IPS DF 6.9 (cell line): ENCODE measurements around the gene VSIG10L2.
"Not testable (repeated sequence)": the region's sequence is repeated elsewhere in the genome, so short reads cannot be mapped to it uniquely, and the experiment has no call there.

Source experiments
- DNase-seq: peaks from one replicate; pipeline ENCODE4 v3.0.0-alpha.2; 2013; ENCODE audit warnings: low read depth, low spot score
- H3K27ac ChIP-seq: one replicate; pipeline ENCODE4 v1.5.1; 2013; ENCODE audit warnings: low read length, control low read depth
- H3K27me3 ChIP-seq: 2 replicates; pipeline ENCODE4 v1.6.1; 2013; ENCODE audit warnings: mild to moderate bottlenecking, low read length; ENCODE audit not compliant: control insufficient read depth, insufficient read depth
- H3K36me3 ChIP-seq: 2 replicates; pipeline ENCODE4 v1.6.1; 2013; ENCODE audit warnings: low read length; ENCODE audit not compliant: control insufficient read depth, insufficient read depth
- H3K4me1 ChIP-seq: 2 replicates; pipeline ENCODE4 v1.6.1; 2013; ENCODE audit warnings: low read length; ENCODE audit not compliant: control insufficient read depth, insufficient read depth
- H3K4me3 ChIP-seq: 2 replicates; pipeline ENCODE4 v1.5.1; 2013; ENCODE audit warnings: mild to moderate bottlenecking, low read length
- H3K9me3 ChIP-seq: 2 replicates; pipeline ENCODE4 v1.6.1; 2013; ENCODE audit warnings: low read length, inconsistent platforms; ENCODE audit not compliant: control insufficient read depth, insufficient read depth
- WGBS: extraction: QIAGEN DNeasy Blood & Tissue Kit; methylation state at CpG from one replicate; pipeline ENCODE4 v1.1.7; 2013; ENCODE audit warnings: mixed read lengths, missing lambda C conversion rate; ENCODE audit not compliant: insufficient read length, insufficient coverage; 5-methylcytosine and 5-hydroxymethylcytosine counted together

VSIG10L2 gene

DNA sequence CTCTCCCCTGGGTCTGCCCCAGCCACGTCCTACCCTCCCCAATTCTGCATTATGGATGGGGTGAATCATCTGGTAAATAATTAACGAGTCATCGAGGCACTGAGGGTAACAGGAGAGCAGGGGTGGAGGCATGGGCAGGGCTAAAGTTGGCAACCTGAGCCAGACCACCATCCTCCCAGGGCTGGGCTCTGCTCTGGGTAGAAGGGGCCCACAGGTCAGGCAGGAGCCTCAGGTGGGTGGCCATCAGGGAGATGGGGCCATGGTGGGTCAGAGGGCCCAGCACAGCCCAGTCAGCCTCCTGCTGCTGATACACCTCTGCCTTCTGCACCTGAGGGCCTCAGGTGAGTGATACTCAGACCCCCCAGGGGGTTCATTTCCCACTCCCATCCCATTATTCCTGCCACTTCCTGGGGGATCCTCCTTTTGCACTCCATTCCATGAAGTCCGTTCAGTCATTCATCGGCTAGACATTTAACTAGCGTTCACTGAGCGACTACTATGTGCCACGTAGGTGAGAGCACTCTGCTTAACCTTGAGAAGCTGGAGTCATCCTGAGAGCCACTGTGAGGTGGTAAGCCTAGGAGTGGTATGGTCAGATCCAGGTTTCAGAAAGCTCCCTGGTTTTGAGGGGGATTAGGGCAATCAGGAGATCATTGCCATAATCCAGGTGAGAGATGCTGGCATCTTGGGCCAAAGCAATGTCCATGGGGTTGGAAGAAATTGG lies at the start of gene VSIG10L2:
TSS of gene VSIG10L2 (plus strand) at position 248 of the 724 bp plus-strand sequence. CDS start at position 260, 12 bp downstream.
- no CpG with 5 or more reads among the region's 8 CpGs for WGBS
- no peaks in the 10 kb centered on the region for H3K27me3 ChIP-seq
- H3K4me3 ChIP-seq, result no peak within 1 kb of the TSS

GRCh38 chr11:125901872-125902271 lies 44.0 kb upstream of the VSIG10L2 start:
- H3K36me3 ChIP-seq, result no peaks in the 10 kb centered on the region; the same call in 1 of the 2 replicates
- DNase-seq, result no peak
- no CpG with 5 or more reads among the region's 6 CpGs for WGBS
- no peaks in the 10 kb centered on the region for H3K4me1 ChIP-seq
- no peaks in the 10 kb centered on the region for H3K9me3 ChIP-seq
- peaks cover 8% of the 10 kb centered on the region; the same call in 1 of the 2 replicates for H3K27me3 ChIP-seq
- H3K27ac ChIP-seq, result no peak overlapping the region
- no peak overlapping the region for H3K4me3 ChIP-seq

More for the DNA sequence above, at the start of gene VSIG10L2:
- no peaks in the 10 kb centered on the region for H3K36me3 ChIP-seq
- H3K4me1 ChIP-seq, result peaks cover 7% of the 10 kb centered on the region
- no peak for DNase-seq
- H3K27ac ChIP-seq, result no peak within 1 kb of the TSS
- no peaks in the 10 kb centered on the region for H3K9me3 ChIP-seq

DNA sequence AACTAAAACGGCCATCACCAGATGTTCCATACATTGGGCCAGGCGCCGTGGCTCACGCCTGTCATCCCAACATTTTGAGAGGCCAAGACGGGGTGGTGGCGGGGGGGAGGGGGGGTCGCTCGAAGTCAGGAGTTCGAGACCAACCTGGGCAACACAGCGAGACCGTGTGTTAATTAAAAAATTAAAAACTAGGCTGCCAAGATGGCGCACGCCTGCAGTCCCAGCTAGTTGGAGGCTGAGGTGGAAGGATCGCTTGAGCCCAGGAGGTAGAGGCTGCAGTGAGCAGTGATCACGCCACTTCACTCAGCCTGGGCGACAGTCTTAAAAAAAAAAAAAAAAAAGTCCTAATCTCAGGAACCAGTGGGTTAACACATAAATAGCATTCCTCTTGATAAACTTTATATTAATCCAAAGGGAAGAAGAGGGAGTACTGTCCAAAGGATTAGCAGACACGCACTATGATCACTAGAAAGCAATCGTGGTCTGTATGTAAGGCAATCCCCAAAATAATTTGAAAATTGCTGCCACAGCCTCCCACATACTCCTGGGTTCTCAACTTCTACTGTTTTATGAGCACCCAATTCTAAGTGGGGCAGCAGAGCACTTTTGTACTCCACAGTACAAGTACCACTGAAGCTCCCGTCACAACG lies 43.4 kb upstream of the VSIG10L2 start:
- DNase-seq, result no peak
- no CpG with 5 or more reads among the region's 20 CpGs for WGBS
- peaks cover 8% of the 10 kb centered on the region; the same call in 1 of the 2 replicates for H3K27me3 ChIP-seq
- H3K4me3 ChIP-seq, result peak overlapping the region; percentile 78; the same call in 1 of the 2 replicates
- no peaks in the 10 kb centered on the region; the same call in 1 of the 2 replicates for H3K36me3 ChIP-seq
- H3K4me1 ChIP-seq, result no peaks in the 10 kb centered on the region
- no peak overlapping the region for H3K27ac ChIP-seq
- no peaks in the 10 kb centered on the region for H3K9me3 ChIP-seq

DNA sequence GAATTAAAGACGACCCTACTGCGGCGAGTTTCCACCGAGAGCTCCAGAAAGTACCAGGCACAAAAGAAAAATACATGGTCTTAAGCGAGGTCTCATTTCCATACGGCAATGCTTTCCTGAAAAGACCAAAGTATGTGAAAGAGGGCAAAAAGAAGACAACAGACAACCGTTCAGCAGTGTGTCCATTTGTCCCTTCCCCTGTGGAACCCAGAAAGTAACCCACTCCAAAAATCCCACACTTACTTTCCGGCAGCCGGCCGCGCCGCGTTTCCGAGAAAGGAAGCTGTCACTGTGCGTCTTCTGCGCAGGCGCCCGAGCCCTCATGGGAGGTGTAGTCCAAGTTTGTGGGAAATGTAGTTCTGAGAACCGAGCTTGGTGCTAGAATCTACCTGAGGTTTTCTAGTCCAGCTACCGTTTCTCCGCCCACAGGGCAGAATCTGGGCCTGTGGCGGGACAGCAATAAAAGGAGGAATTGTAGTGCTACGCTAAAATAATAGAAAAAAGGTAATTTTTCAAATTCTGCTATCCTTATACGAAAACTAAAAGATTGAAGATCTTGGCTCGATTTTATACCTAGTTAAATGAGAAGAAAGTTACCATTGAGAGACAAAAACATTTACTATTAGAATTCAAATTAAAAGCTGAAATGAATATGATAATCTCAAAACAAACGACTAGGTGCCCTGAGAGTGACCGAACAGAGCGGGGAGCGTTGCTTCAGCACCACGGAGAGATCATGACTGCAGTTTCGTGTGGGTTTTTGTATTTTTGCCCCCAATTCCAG lies 42.7 kb upstream of the VSIG10L2 start, which contains the start of gene PUS3:
TSS of gene PUS3 (minus strand) at position 280 of the 784 bp plus-strand sequence. CDS start 6,922 bp downstream, outside the sequence.
- Histone ChIP-seq H3K27me3 (peaks cover 8% of the 10 kb centered on the region; the same call in 1 of the 2 replicates), H3K9me3 (no peaks in the 10 kb centered on the region), H3K4me1 (no peaks in the 10 kb centered on the region), H3K36me3 (no peaks in the 10 kb centered on the region; the same call in 1 of the 2 replicates), H3K27ac (no peak within 1 kb of the TSS), H3K4me3 (peak within 1 kb of the TSS; percentile 78; the same call in 1 of the 2 replicates)
- no CpG with 5 or more reads among the region's 31 CpGs for WGBS
- DNase-seq, result no peak

- peak within 1 kb of the TSS; percentile 47; the same call in 1 of the 2 replicates for H3K4me3 ChIP-seq
- no peaks in the 10 kb centered on the region; the same call in 1 of the 2 replicates for H3K36me3 ChIP-seq
- H3K9me3 ChIP-seq, result no peaks in the 10 kb centered on the region
- no peak within 1 kb of the TSS for H3K27ac ChIP-seq
- no CpG with 5 or more reads among the region's 81 CpGs for WGBS
- peaks cover 8% of the 10 kb centered on the region; the same call in 1 of the 2 replicates for H3K27me3 ChIP-seq
- DNase-seq, result no peak
- no peaks in the 10 kb centered on the region for H3K4me1 ChIP-seq
Observed at GRCh38 chr11:125903711-125904659, 41.9 kb upstream of the VSIG10L2 start, which contains the start of gene DDX25. Gene DDX25 (plus strand): TSS chr11:125904508. CDS start chr11:125904518, 10 bp downstream.

DNA sequence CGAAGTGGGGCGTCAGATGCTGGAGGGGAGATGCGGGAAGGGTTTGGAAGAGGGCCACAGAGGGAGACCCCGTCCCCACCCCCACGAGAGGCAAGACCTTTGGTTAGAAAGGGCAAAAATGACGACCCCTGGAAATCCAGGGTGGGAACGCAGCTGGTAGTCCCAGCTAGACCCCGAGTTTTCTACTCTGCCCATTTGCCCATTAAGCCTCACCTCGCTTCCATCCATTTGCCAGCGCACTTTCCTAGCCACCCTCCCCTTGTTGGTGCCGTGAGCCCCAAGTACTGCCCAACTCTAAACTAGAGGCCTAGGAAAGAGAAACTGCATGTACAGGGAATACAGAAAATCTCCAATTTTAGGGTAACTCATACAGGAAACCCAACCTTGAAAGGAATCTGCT lies 41.2 kb upstream of the VSIG10L2 start:
- H3K27me3 ChIP-seq, result peaks cover 8% of the 10 kb centered on the region; the same call in 1 of the 2 replicates
- peak overlapping the region; percentile 47; the same call in 1 of the 2 replicates for H3K4me3 ChIP-seq
- H3K36me3 ChIP-seq, result no peaks in the 10 kb centered on the region
- H3K9me3 ChIP-seq, result no peaks in the 10 kb centered on the region
- H3K4me1 ChIP-seq, result no peaks in the 10 kb centered on the region
- DNase-seq, result no peak
- H3K27ac ChIP-seq, result no peak overlapping the region
- WGBS, result no CpG with 5 or more reads among the region's 11 CpGs

DNA sequence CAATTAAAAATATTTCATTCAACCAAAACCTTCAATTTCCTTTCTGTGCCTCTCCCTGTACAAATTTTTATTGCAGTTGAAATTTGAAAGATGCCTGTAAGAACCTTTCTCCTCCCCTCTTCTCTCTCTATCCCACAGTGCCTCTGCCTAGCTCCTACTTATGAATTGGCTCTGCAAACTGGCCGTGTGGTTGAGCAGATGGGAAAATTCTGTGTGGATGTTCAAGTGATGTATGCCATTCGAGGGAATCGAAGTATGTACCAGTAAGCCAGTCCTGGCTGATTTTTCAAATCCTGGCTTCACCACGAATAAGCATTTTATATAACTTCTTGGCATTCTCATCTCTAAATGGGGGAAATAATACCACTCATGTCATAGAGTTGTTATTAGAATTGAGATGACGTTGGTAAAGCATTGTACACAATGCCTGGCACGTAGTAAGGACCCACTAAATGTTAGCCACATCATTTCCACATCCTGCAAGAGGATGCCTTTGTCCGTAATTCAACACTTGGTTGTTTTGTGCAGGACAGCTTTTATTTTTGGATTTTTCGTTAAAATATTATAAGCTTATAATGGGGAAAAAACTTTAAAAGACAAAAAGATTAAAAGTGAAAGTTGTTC lies 35.5 kb upstream of the VSIG10L2 start:
- no peak for DNase-seq
- H3K36me3 ChIP-seq, result no peaks in the 10 kb centered on the region
- WGBS, result 100% methylated on average over 1 of the region's 8 CpGs
- H3K9me3 ChIP-seq, result no peaks in the 10 kb centered on the region
- no peaks in the 10 kb centered on the region for H3K4me1 ChIP-seq
- H3K27me3 ChIP-seq, result no peaks in the 10 kb centered on the region
- H3K27ac ChIP-seq, result no peak overlapping the region
- no peak overlapping the region for H3K4me3 ChIP-seq

- WGBS, result no CpG with 5 or more reads among the region's 3 CpGs
Observed at GRCh38 chr11:125914601-125915000, 31.2 kb upstream of the VSIG10L2 start.

DNA sequence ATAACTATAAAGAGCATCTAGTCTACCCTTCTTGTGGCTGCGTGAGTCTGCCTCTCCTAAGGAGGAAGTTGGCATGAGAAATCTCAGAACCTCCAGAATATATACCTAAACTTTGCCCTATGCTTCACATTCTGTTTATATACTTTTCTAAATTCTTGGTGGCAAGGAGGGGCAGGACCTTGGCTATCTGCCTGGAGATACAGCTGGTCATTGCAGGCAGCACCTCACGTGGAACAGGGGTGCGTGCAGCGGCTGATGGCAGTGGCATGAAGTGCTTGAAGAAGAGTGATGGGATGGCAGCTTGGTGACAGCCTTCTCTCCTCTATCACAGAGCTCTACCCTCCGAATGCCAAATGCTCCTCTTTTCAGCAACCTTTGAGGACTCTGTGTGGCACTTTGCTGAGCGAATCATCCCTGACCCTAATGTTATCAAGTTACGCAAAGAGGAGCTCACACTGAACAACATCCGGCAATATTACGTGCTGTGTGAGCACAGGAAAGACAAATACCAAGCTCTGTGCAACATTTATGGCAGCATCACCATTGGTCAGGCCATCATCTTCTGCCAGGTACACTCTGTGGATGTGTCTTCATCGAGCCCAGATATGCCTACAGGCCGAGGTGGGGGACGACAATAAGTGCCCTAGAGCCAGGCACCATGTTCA lies 29.0 kb upstream of the VSIG10L2 start:
- no peak for DNase-seq

More at GRCh38 chr11:125914601-125915000, 31.2 kb upstream of the VSIG10L2 start:
- H3K4me3 ChIP-seq, H3K36me3 ChIP-seq, H3K9me3 ChIP-seq, DNase-seq, H3K4me1 ChIP-seq, H3K27me3 ChIP-seq, H3K27ac ChIP-seq: not testable (repeated sequence)

More for the DNA sequence above, 29.0 kb upstream of the VSIG10L2 start:
- H3K27me3 ChIP-seq, result no peaks in the 10 kb centered on the region
- no peaks in the 10 kb centered on the region for H3K4me1 ChIP-seq
- H3K27ac ChIP-seq, result no peak overlapping the region
- 0 out of 2 replicates have a peak, but pooled peaks cover 2% of the 10 kb centered on the region for H3K36me3 ChIP-seq
- H3K9me3 ChIP-seq, result no peaks in the 10 kb centered on the region
- H3K4me3 ChIP-seq, result no peak overlapping the region
- no CpG with 5 or more reads among the region's 12 CpGs for WGBS
